ENCODE data around the gene SCAND1. TPM values are rescaled to one million over a fixed set of nuclear protein-coding genes. Genes with fewer than 3 reads are reported as not detected.

SCAND1 gene
- total RNA-seq, 1 experiment from 2014 or later = 56.6 TPM

- POLR2A ChIA-PET (ENCODE audit: unreplicated experiment) = interaction anchor here (0.6 to 0.7 kb wide), 2 partner anchors 25 to 472 kb away, joined by 3 to 4 read pairs; partner anchors contain the start of gene SCAND1
- H3K4me2 ChIP-seq = no peak overlapping the region
- BruUV-seq (replicated peaks) = no TSS peak
These were observed 25.2 kb upstream of the SCAND1 start for GRCh38 chr20:35979544-35979943.

GRCh38 chr20:35978041-35978513 is 23.8 kb upstream of the SCAND1 start:
- no peaks in the 10 kb centered on the region for H3K36me3 ChIP-seq (ENCODE audit: low read depth)
- H3K27ac ChIP-seq = no peak overlapping the region
- no peaks in the 10 kb centered on the region for H3K9me3 ChIP-seq (ENCODE audit: insufficient read depth, low read depth)
- POLR2A ChIA-PET (ENCODE audit: unreplicated experiment) = interaction anchor here (0.6 kb wide), 1 partner anchor 647 kb away, joined by 4 read pairs; no protein-coding TSS in a partner anchor
- H3K9me2 ChIP-seq (ENCODE audit: insufficient read depth) = no peaks in the 10 kb centered on the region
- no peaks in the 10 kb centered on the region; the same call in 1 of the 2 replicates for H3K4me1 ChIP-seq (replicated peaks; ENCODE audit: insufficient read depth)
- CTCF ChIA-PET = interaction anchor here (0.7 kb wide), 1 partner anchor 15 kb away, joined by 4 read pairs; no protein-coding TSS in a partner anchor
- H4K20me1 ChIP-seq (ENCODE audit: insufficient read depth) = no peaks in the 10 kb centered on the region
- no peaks in the 10 kb centered on the region for H3F3A ChIP-seq (ENCODE audit: insufficient read depth, low read depth)
- intact Hi-C loops (cut with micrococcal nuclease; ENCODE audit: unreplicated experiment) = no loop called here
- H3K79me2 ChIP-seq (ENCODE audit: low read depth) = no peaks in the 10 kb centered on the region
- TF ChIP-seq EZH2 (IDR thresholded peaks at IDR 0.05; ENCODE audit: low read depth) (no peak), CTCF (conservative IDR thresholded peaks at IDR 0.05) (no peak)
- H3K27me3 ChIP-seq (ENCODE audit: insufficient read depth, low read depth) = no peaks in the 10 kb centered on the region
- no peak overlapping the region for H2AFZ ChIP-seq
- no peak overlapping the region for H3K4me3 ChIP-seq
- no peak for DNase-seq
- no TSS peak for BruUV-seq (replicated peaks)
- H3K4me2 ChIP-seq = no peak overlapping the region

More at GRCh38 chr20:35979544-35979943, 25.2 kb upstream of the SCAND1 start:
- H4K20me1 ChIP-seq (ENCODE audit: insufficient read depth) = no peaks in the 10 kb centered on the region
- no peaks in the 10 kb centered on the region for H3K36me3 ChIP-seq (ENCODE audit: low read depth)
- H3K27me3 ChIP-seq (ENCODE audit: insufficient read depth, low read depth) = no peaks in the 10 kb centered on the region
- H2AFZ ChIP-seq = no peak overlapping the region
- H3F3A ChIP-seq (ENCODE audit: insufficient read depth, low read depth) = no peaks in the 10 kb centered on the region
- H3K9me3 ChIP-seq (ENCODE audit: insufficient read depth, low read depth) = no peaks in the 10 kb centered on the region
- H3K4me3 ChIP-seq = no peak overlapping the region
- H3K4me1 ChIP-seq (replicated peaks; ENCODE audit: insufficient read depth) = no peaks in the 10 kb centered on the region; the same call in 1 of the 2 replicates
- DNase-seq = no peak
- no peak for TF ChIP-seq EZH2 (IDR thresholded peaks at IDR 0.05; ENCODE audit: low read depth)
- TF ChIP-seq CTCF (conservative IDR thresholded peaks at IDR 0.05) = no peak
- intact Hi-C loops (cut with micrococcal nuclease; ENCODE audit: unreplicated experiment) = no loop called here
- H3K27ac ChIP-seq = no peak overlapping the region
- no peaks in the 10 kb centered on the region for H3K79me2 ChIP-seq (ENCODE audit: low read depth)
- no peaks in the 10 kb centered on the region for H3K9me2 ChIP-seq (ENCODE audit: insufficient read depth)
- CTCF ChIA-PET = interaction anchor here (0.5 to 0.7 kb wide), 4 partner anchors 25 to 883 kb away, joined by 3 to 7 read pairs (median 3); partner anchors contain the start of gene SCAND1

GRCh38 chr20:35975576-35976373 is 21.5 kb upstream of the SCAND1 start:
- no peaks in the 10 kb centered on the region for H3K27me3 ChIP-seq (ENCODE audit: insufficient read depth, low read depth)
- CTCF ChIA-PET = no interaction called here
- H3K27ac ChIP-seq = no peak overlapping the region
- TF ChIP-seq CTCF (conservative IDR thresholded peaks at IDR 0.05) (no peak), EZH2 (IDR thresholded peaks at IDR 0.05; ENCODE audit: low read depth) (no peak)
- no peaks in the 10 kb centered on the region for H3K36me3 ChIP-seq (ENCODE audit: low read depth)
- H3F3A ChIP-seq (ENCODE audit: insufficient read depth, low read depth) = no peaks in the 10 kb centered on the region
- no peak for DNase-seq
- intact Hi-C loops (cut with micrococcal nuclease; ENCODE audit: unreplicated experiment) = no loop called here
- H3K4me2 ChIP-seq = no peak overlapping the region
- POLR2A ChIA-PET (ENCODE audit: unreplicated experiment) = no interaction called here
- H2AFZ ChIP-seq = no peak overlapping the region
- no peaks in the 10 kb centered on the region for H3K9me2 ChIP-seq (ENCODE audit: insufficient read depth)
- H3K4me3 ChIP-seq = no peak overlapping the region
- H3K4me1 ChIP-seq (replicated peaks; ENCODE audit: insufficient read depth) = no peaks in the 10 kb centered on the region; the same call in 1 of the 2 replicates
- BruUV-seq (replicated peaks) = no TSS peak
- no peaks in the 10 kb centered on the region for H3K79me2 ChIP-seq (ENCODE audit: low read depth)
- H3K9me3 ChIP-seq (ENCODE audit: insufficient read depth, low read depth) = no peaks in the 10 kb centered on the region
- H4K20me1 ChIP-seq (ENCODE audit: insufficient read depth) = no peaks in the 10 kb centered on the region

Measured in PC-9 (cell line).